Activated CD8-positive, alpha-beta memory T cell treated with anti-CD3 and anti-CD28 coated beads for 36 hours (primary cell): ENCODE data around the gene ECHS1. TPM values are rescaled to one million over a fixed set of nuclear protein-coding genes. Genes with fewer than 3 reads are reported as not detected.
"Not testable (repeated sequence)": the region's sequence is repeated elsewhere in the genome, so short reads cannot be mapped to it uniquely, and the experiment has no call there.

Source experiments
- CTCF ChIA-PET: fragments of 350-600 bp; sonication (Branson Sonifier 250); formaldehyde crosslinking; loops from one replicate; lab custom pipeline; 2021; ENCODE audit warnings: antibody characterized with exemption; lab: Charles Lee
- POLR2A ChIA-PET: fragments of 350-600 bp; sonication (Branson Sonifier 250); formaldehyde crosslinking; loops from one replicate; lab custom pipeline; 2021; ENCODE audit warnings: antibody characterized with exemption; lab: Charles Lee
- total RNA-seq, 2 experiments: library from RNA; stranded (reverse); gene quantifications; one replicate each; pipeline ENCODE4 v1.2.3, GENCODE V29; 2021

Gene ECHS1
- total RNA-seq, 2 experiments from 2014 or later, result 69.6 to 73.5 TPM

DNA sequence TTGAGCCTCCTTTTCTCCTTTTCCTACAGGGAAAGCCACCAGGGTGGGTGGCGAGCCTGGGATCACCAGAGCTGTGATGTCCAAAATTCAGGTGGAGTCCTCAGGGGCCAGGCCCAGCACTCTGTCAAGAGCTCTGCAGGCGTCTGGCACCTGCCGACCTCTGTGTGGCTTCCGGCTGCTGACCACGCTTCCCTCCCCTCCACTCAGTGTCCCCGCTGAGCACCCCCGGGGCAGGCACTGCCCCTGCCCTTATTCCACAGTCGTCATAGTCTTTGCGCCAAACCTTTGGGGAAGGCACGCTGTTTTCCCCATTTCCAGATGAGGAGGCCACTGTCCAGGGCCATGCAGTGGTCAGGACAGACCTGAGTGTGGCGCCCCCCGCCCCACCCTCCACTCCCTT lies 28.3 kb upstream of the ECHS1 start:
- CTCF ChIA-PET, result interaction anchor here (1.3 to 1.8 kb wide), 3 partner anchors 11 to 86 kb away, joined by 3 to 6 read pairs (median 4); no protein-coding TSS in a partner anchor
- POLR2A ChIA-PET, result interaction anchor here (0.9 kb wide), 1 partner anchor 11 kb away, joined by 4 read pairs; no protein-coding TSS in a partner anchor

DNA sequence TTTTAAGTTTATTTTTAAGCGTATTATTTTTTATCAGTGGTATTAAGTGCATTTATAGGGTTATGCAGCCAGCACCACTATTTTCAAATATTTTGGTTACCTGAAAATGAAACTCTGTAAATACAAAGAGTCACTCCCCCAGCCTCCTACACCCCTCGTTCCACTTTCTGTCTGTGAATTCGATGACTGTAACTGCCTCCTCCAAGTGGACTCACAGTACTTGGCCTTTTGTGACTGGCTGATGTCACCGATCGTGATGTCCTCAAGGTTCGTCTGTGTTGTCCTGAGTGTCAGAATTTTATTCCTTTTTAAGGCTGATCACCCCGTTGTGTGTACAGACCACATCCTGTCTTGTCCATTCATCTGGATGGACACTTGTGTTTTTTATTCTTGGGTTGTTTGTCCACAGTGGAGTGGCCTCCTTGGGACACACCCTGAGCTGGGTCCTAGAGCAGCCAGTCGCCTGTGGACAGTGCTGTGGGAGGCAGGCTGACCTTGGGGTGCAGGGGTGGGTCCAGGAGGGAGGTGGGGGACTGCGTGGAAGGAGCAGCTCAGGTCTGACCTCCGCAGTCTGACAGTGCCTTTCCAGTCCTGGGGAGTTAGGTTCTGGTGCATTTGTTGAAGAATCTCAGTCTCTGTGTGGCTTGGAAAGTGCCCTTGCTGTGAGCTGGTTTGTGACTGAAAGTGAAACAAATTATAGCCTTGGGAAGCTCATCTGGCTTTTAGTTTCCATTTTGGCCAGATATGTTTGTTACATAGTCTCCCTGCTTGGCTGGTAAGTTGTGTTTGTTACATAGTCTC lies 27.7 kb upstream of the ECHS1 start:
- ChIA-PET CTCF (interaction anchor here (0.5 to 1.8 kb wide), 3 partner anchors 10 to 144 kb away, joined by 3 to 6 read pairs (median 4); no protein-coding TSS in a partner anchor), POLR2A (interaction anchor here (0.9 kb wide), 1 partner anchor 10 kb away, joined by 4 read pairs; no protein-coding TSS in a partner anchor)

DNA sequence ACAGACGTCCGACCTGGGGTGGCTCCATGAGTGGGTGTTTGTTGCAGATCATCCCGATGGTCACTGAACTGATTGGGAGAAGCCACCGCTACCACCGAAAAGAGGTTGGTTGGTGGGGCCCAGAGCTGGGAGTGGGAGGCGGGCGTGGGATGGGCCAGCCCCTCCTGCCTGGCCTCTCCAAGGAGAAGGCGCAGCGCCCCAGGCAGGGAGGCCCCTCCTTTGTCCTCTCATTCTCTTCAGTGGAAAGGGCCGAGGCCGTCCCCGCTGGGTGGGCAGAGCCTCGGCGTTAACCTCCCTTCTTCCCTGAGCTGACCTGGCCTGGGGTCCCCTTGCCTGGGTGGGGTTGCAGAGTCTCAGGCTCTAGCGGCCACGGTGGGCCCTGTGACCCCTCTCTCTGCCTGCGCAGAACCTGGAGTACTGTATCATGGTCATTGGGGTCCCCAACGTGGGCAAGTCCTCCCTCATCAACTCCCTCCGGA lies 26.0 kb upstream of the ECHS1 start:
- ChIA-PET CTCF (no interaction called here), POLR2A (no interaction called here)

DNA sequence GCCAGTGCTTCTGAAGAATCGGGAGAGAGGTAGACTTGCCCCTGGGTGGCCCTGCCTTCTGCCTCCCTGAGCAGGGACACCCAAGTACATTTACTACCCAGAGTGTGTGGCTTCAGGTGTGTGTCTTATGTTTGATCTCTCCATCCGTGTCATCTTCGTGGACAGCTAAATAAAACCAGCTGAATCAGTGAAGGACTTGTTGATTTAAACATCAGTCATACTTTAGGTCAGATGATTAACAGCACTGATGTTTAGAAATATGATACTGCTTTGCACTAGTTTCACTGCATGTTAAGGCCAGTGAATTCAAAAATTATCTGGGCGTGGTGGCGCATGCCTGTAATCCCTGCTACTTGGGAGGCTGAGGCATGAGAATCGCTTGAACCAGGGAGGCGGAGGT lies 24.8 kb upstream of the ECHS1 start:
- ChIA-PET CTCF (interaction anchor here (1.7 kb wide), 1 partner anchor 68 kb away, joined by 3 read pairs; no protein-coding TSS in a partner anchor), POLR2A (no interaction called here)

DNA sequence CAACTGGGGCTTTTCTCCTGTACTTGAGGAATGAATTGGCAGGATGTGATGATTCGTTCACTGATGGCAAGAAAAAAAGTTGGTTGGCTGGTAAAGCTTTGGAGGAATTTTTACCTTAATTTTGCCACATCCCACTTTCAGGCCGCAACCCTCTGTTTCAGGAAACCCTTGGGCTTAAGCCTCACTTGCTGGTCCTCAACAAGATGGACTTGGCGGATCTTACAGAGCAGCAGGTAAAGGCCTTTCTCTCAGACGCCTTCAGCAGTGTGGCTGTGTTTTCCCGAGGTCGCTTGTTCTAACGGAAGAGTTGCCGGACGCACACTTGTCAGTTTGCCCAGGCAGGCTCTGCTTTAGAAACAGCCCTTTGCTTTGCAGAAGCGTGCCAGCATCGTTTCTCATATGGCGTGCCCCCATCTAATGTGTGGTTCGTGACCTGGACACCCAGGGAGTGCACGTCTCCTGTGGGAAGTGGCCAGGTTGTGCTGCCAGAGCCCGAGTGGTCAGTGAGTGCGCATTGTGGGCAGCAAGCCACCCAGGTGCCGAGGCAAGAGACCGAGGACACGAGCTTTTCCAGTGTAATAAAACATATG lies 23.0 kb upstream of the ECHS1 start:
- ChIA-PET CTCF (interaction anchor here (1.7 to 1.8 kb wide), 2 partner anchors 66 to 67 kb away, joined by 3 to 6 read pairs; no protein-coding TSS in a partner anchor), POLR2A (no interaction called here)

DNA sequence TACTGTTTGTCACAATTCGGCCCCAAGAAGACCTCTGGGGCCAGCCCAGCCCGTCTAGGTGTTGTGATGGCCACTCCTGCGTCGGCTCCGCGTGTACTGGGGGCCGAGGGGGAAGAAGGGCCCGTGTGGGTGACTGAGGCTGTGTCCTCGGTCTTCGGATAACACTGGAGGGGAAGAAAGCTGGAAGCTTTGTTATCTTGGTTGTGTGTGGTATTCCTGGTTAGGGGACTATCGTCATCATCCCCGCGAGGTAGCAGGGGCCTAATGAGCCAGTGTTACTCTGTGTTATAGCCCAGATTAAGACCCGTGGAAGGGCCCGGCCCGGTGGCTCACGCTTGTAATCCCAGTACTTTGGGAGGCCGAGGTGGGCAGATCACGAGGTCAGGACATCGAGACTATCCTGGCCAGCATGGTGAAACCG lies 21.7 kb upstream of the ECHS1 start:
- CTCF ChIA-PET, result interaction anchor here (1.8 kb wide), 1 partner anchor 66 kb away, joined by 6 read pairs; no protein-coding TSS in a partner anchor
- POLR2A ChIA-PET, result no interaction called here

DNA sequence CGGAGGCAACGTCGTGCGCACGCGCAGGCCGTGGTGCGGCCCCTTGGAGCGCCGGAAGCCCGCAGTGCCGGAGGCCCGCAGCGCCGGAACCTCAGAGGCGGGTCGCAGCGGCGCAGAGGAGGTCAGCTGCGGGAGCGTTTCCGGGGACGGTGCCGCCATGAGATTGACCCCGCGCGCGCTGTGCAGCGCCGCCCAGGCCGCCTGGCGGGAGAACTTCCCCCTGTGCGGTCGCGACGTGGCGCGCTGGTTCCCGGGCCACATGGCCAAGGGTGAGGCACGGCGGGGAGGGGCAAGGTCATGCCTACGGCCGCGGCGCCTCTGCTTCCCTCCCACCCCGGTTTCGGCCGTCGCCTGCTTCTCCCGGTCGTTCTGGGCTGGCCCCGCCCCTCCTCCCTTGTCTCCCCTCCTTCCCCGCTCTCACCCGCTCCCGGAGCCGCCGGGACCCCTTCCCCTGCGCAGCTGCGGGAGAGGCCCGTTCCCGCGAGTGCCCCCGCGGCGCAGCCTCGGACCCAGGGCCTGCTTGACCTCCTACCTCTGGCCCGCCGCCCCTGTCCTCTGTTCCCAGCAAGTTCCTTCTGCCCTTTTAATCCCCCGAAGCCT lies 21.0 kb upstream of the ECHS1 start, which contains the start of gene MTG1:
TSS of gene MTG1 (plus strand) at position 94 of the 600 bp plus-strand sequence. CDS start at position 158, 64 bp downstream.
- CTCF ChIA-PET, result interaction anchor here (1.8 kb wide), 1 partner anchor 65 kb away, joined by 6 read pairs; no protein-coding TSS in a partner anchor
- POLR2A ChIA-PET, result no interaction called here

DNA sequence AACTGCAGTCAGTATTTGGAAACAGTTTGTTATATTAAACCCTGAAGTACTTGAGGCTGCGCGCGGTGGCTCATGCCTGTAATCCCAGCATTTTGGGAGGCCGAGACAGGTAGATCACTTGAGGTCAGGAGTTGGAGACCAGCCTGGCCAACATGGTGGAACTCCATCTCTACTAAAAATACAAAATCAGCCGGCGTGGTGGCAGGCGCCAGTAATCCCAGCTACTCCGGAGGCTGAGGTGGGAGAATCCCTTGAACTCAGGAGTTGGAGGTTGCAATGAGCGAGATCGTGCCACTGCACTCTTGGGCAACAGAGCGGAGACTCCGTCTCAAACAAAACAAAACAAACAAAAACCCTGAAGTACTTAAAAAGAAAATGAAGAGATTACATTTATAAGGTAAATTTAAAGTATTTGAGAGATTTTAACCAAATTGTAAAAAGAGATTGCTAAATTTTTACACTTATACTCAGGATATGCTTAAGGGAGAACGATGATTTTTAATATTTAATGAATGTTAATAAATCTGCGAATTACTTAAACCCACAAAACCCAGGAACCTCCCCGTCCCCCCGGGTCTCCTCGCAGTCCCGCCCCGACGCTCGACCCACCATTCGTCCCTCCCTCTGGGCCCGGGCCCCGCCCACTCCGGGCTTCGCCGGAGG lies 20.4 kb upstream of the ECHS1 start:
- CTCF ChIA-PET, result no interaction called here
- POLR2A ChIA-PET, result no interaction called here

DNA sequence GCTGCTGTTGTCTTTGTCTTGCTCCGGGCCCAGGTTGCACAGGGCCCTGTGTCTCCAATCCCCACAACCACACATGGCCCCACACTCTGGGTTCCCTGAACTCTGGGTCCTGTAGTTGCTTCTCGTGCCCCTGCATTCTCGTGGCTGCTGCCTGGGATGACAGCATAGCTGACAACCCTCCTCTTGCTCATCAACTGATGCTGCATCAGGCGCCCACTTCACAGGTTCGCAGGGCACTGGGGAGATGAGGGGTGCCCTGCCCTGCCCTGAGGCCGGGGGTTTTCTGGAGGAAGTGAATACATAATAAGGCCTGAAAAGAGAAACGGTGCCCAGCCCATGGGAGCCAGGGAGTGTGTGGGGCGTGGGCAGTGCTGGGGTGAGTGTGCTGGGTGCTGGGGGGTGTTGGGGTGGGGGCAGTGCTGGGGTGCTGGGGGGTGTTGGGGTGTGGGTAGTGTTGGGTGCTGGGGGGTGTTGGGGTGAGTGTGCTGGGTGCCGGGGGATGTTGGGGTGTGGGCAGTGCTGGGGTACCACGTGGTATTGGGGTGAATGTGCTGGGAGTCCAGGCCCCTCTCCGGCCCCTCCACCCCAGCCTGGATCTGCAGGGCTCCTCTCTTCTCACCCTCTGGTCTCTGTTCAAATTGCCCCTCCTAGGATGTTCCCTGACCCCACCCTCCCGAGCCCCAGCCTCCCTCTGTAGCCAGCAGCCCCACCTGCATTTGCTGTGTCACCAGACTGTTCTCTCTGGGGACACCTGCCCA lies 18.8 kb upstream of the ECHS1 start:
- CTCF ChIA-PET, result interaction anchor here (1.2 to 2.7 kb wide), 2 partner anchors 62 to 116 kb away, joined by 4 to 16 read pairs; no protein-coding TSS in a partner anchor
- POLR2A ChIA-PET, result interaction anchor here (1.8 kb wide), 1 partner anchor 13 kb away, joined by 5 read pairs; the partner anchor contains the start of gene PAOX

DNA sequence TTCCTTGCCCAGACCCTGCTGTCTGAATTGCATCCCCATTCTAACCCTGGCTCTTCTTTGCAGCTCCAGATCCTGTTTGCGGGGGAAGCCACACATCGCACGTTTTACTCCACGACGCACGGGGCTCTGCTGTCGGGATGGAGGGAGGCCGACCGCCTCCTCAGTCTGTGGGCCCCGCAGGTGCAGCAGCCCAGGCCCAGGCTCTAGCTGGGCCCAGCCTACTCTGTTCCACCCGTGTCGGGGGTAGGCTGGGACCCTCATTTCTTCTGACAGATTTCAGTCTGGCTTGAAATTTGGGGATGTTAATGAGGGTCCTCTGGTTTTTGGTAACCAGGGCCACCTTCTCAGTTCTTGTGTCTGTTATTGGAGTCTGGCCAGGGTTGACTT lies 18.1 kb upstream of the ECHS1 start:
- ChIA-PET CTCF (interaction anchor here (1.2 to 2.7 kb wide), 3 partner anchors 10 to 115 kb away, joined by 4 to 16 read pairs (median 4); no protein-coding TSS in a partner anchor), POLR2A (interaction anchor here (1.0 to 1.8 kb wide), 2 partner anchors 11 to 13 kb away, joined by 3 to 5 read pairs; partner anchors contain the start of gene PAOX)

DNA sequence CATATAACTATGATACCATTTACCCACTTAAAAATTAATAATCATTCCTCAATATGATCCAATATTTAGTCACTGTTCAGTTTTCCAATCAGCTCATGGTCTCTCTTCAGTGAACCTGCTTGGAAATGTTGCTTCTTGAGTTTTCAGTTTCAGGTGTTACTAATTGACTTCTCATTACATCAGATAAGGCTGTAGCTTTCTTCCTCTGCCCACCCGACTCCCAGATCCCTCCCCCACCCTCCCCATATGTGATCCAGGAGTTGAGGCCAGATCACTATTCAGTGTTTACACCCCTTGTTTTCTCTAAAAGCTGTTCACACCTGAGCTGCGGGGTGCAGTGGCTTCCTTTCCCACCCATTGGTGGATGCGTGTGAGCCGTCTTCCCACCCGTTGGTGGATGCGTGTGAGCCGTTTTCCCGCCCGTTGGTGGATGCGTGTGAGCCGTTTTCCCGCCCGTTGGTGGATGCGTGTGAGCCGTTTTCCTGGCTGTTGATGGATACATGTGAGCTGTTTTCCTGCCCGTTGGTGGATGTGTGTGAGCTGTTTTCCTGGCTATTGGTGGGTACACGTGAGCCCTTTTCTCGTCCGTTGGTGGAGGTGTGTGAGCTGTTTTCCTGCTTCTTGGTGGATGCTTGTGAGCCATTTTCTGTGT lies 17.6 kb upstream of the ECHS1 start:
- POLR2A ChIA-PET, result interaction anchor here (0.6 to 1.8 kb wide), 4 partner anchors 11 to 47 kb away, joined by 3 to 5 read pairs (median 4); partner anchors contain the start of gene PAOX
- CTCF ChIA-PET, result interaction anchor here (1.2 to 2.7 kb wide), 4 partner anchors 11 to 115 kb away, joined by 3 to 16 read pairs (median 4); partner anchors contain the start of gene FUOM

DNA sequence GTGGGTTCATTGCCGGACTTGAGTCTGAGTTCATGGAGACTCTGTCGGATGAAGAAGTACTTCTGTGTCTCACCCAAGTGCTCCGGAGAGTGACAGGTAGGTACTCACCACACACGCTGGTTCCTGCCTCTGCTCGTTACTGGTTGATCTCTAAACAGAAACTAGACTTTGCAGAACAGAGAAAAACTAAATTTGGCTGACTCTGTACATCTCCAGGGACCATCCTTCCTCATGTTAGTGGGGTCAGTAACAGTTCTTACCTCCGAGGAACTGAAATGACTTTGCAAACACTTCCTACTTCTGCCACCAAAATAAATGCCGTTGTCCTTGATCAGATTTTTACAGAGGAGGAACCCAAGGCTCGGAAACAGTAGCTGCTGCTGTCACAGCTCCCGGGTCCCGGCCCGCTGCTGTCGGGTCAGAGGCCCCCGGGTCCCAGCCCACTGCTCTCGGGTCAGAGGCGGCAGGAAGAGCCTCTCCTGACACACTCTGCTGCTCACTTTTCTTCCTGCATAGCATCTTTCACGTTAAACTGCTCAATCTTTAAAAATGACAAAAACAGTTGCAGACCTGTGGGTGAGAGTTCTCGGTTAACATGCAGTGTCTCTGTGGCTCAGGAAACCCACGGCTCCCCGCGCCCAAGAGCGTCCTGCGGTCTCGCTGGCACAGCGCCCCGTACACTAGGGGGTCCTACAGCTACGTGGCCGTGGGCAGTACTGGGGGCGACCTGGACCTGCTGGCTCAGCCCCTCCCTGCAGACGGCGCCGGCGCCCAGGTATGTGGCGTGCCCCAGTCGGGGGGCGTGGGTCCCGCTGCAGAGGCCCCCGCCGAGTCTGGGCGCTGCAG lies 16.0 kb upstream of the ECHS1 start:
- POLR2A ChIA-PET, result interaction anchor here (0.9 to 1.3 kb wide), 3 partner anchors 11 to 130 kb away, joined by 3 to 4 read pairs (median 3); no protein-coding TSS in a partner anchor

DNA sequence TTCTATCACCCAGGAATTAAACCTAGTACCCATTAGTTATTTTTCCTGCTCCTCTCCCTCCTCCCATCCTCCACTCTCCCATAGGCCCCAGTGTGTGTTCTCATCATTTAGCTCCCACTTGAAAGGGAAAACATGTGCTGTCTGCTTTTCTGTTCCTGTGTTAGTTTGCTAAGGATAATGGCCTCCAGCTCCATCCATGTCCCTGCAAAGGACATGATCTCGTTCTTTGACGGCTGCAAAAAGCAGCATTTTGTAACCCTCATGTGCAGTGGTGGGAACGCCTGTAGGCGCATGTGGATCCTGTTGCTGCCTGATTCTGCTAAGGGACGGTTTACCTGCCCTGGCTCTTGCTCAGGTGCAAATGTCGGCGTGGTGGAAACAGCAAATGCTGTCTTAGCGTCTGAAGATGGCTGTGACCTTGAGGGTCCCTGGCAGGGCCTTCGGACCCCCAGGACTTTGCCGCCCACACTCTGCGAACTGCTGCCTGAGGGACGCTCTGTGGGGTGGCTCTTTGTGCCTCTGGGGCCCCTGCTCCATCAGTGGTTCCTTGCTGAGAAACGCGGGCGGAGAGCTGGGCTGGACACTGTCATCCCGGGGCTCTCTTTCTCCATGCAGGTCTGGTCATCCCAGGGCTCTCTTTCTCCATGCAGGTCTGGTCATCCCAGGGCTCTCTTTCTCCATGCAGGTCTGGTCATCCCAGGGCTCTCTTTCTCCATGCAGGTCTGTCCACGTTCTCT lies 15.2 kb upstream of the ECHS1 start:
- ChIA-PET CTCF (interaction anchor here (1.1 to 1.2 kb wide), 2 partner anchors 49 to 58 kb away, joined by 3 read pairs; no protein-coding TSS in a partner anchor), POLR2A (interaction anchor here (1.3 kb wide), 1 partner anchor 10 kb away, joined by 3 read pairs; no protein-coding TSS in a partner anchor)

More for the DNA sequence above, 16.0 kb upstream of the ECHS1 start:
- CTCF ChIA-PET, result interaction anchor here (1.2 to 2.7 kb wide), 3 partner anchors 32 to 60 kb away, joined by 3 to 16 read pairs (median 3); partner anchors contain the start of gene FUOM

DNA sequence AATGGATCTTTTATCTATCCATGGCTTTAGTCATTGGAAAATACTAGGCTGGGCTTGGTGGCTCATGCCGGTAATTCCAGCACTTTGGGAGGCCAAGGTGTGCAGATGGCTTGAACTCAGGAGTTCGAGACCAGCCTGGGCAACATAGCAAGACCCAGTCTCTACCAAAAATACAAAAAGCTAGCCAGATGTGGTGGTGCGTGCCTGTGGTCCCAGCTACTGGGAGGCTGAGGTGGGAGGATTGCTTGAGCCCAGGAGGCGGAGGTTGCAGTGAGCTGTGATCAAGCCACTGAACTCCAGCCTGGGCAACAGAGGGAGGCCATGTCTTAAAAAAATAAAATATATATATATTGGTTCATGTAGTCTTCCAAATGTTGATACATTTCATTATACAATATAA lies 13.8 kb upstream of the ECHS1 start:
- CTCF ChIA-PET, result not testable (repeated sequence)
- POLR2A ChIA-PET, result interaction anchor here (0.6 kb wide), 1 partner anchor 162 kb away, joined by 3 read pairs; no protein-coding TSS in a partner anchor

DNA sequence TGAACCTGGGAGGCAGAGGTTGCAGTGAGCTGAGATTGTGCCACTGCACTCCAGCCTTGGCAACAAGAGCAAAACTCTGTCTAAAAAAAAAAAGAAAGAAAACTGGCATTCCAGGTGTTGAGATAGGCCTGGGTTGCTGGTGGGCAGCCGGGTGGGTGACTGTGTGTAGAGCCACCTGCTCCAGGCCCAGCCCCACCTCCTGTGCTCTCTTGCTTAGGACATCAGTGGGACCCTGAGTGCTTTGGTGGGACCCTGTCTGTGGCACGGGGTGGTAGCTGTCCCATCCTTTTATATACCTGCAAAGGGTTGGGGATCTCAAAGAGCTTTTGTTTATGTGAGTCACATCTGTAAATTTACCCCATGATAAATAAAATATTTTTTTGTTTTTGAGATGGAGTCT lies 12.1 kb upstream of the ECHS1 start:
- CTCF ChIA-PET, result no interaction called here
- POLR2A ChIA-PET, result no interaction called here
